Kidney (tissue), 14 donors: ENCODE data around the gene JOSD1. TPM values are rescaled to one million over a fixed set of nuclear protein-coding genes. Genes with fewer than 3 reads are reported as not detected.
A peak's percentile ranks its signal among the peaks of the same experiment; 100 is the strongest.

Experiments used
- DNase-seq, 5 donors: peaks; one replicate each; pipeline ENCODE4 v3.0.0-alpha.2; 2013 to 2020
- FAIRE-seq: peaks from 2 replicates; lab custom pipeline; 2012; peaks lifted over from hg19 to GRCh38; lab: Jason Lieb, UNC
- H3K27ac ChIP-seq, 2 donors: one replicate each; pipeline ENCODE4 v1.7.0; 2013; ENCODE audit warnings: low read depth in 2 of 2, low read length in 2 of 2, inconsistent platforms in 1 of 2
- H3K27me3 ChIP-seq: one replicate; pipeline ENCODE4 v1.7.1; 2013; ENCODE audit warnings: low read length, inconsistent platforms; ENCODE audit not compliant: control insufficient read depth, insufficient read depth
- H3K36me3 ChIP-seq, 3 donors: one replicate each; pipeline versions ENCODE4 v1.7.0 to v1.7.1; 2013; ENCODE audit warnings: low read length in 3 of 3, control low read depth in 1 of 3, inconsistent platforms in 1 of 3; ENCODE audit not compliant: insufficient read depth in 3 of 3, control insufficient read depth in 2 of 3
- H3K4me1 ChIP-seq, 3 donors: one replicate each; pipeline versions ENCODE4 v1.7.0 to v1.7.1; 2013; ENCODE audit warnings: low read length in 3 of 3, inconsistent platforms in 1 of 3, low read depth in 1 of 3; ENCODE audit not compliant: control insufficient read depth in 2 of 3, insufficient read depth in 2 of 3
- H3K4me3 ChIP-seq, 3 donors: one replicate each; pipeline versions ENCODE4 v1.7.0 to v1.8.1; 2013; ENCODE audit warnings: low read length in 3 of 3, control low read depth in 1 of 3, inconsistent platforms in 1 of 3
- H3K9ac ChIP-seq, 3 donors: one replicate each; pipeline versions ENCODE4 v1.7.0 to v1.7.1; 2013; ENCODE audit warnings: low read length in 3 of 3, control low read depth in 1 of 3, inconsistent platforms in 1 of 3
- H3K9me3 ChIP-seq, 3 donors: one replicate each; pipeline versions ENCODE4 v1.7.0 to v1.7.1; 2013; ENCODE audit warnings: low read length in 3 of 3, control low read depth in 1 of 3, inconsistent platforms in 1 of 3; ENCODE audit not compliant: control insufficient read depth in 2 of 3, insufficient read depth in 1 of 3
- intact Hi-C: fragments of 100-400 bp; cut with DNase I; formaldehyde crosslinking; loops from one replicate; pipeline ENCODE4 v1.11.1; 2022
- polyA plus RNA-seq: library from polyadenylated mRNA; stranded (reverse); fragments of 350-450 nt; fragmentation: Illumina TruSeq; extraction: RNeasy Lipid Tissue Mini Kit (QIAGEN cat#74804); gene quantifications from one replicate; pipeline ENCODE4 v1.2.3, GENCODE V29; 2014; ENCODE audit warnings: low read depth, low replicate concordance; ENCODE audit not compliant: insufficient read depth
- total RNA-seq: library from RNA; stranded (reverse); fragmentation: NEBNext Ultra II Directional; extraction: Animal tissue kit (Norgen Biotek cat#: 25700); gene quantifications from one replicate; pipeline ENCODE4 v1.2.1, GENCODE V29; 2021
- TF ChIP-seq, protein P1 (sequence below): IDR thresholded peaks from 3 replicates; pipeline ENCODE4 v1.5.1; 2012; ENCODE audit warnings: mild to moderate bottlenecking, moderate library complexity, borderline replicate concordance; ENCODE audit not compliant: insufficient read depth; ENCODE audit errors: extremely low read depth
- donor health status: control.
- donor health status: control.
- donor health status: control.
- donor health status: control.
- donor health status: control.
- donor health status: DM: yes; HTN: yes; CAD: no.
- donor health status: Normal renal cell carcinoma (clear cell type).

The JOSD1 gene
- total and polyA plus RNA-seq, 2 donors from 2014 or later, result 12.8 to 42.8 TPM

DNA sequence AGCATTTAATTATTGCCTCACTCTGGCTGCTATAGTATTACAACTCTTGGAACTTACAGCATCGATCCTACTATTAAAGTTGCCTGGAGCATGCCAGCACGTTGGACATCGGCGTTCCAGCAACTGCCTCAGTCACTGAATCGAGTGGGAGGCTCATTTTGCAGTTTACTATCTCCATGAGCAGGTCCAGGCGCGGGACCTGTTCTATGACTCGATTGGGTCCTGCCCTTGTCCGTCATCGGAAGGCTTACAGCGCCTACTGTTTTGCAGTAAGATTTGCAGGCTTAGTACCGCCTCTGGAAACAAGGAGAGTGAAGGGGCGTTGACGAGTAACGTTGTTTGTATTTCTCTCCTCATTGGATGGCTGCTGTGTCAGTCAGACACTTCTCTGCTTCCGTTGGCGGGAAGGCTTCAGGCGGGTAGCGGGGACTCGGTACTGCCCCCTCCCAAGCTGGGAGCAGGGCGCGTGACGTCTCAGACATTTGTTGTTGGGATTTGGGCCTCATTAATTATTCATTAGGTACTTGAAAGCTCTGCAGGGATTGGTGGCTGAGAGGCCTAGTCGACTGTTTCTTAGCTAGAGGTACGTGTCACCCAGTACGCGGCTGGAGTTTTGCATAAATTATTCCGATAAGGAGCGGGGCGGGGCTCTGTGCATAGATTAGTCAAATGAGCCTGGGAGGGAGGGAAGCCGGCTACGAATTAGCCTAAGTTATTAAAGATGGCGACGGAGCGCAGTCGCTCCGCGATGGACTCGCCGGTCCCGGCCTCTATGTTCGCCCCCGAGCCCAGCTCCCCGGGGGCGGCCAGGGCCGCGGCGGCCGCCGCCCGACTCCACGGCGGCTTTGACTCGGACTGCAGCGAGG lies 4.7 kb upstream of the JOSD1 start, which contains the start of gene GTPBP1:
TSS of gene GTPBP1 (plus strand) at position 710 of the 866 bp plus-strand sequence. CDS start at position 722, 12 bp downstream.
- TF ChIP-seq, protein P1, sequence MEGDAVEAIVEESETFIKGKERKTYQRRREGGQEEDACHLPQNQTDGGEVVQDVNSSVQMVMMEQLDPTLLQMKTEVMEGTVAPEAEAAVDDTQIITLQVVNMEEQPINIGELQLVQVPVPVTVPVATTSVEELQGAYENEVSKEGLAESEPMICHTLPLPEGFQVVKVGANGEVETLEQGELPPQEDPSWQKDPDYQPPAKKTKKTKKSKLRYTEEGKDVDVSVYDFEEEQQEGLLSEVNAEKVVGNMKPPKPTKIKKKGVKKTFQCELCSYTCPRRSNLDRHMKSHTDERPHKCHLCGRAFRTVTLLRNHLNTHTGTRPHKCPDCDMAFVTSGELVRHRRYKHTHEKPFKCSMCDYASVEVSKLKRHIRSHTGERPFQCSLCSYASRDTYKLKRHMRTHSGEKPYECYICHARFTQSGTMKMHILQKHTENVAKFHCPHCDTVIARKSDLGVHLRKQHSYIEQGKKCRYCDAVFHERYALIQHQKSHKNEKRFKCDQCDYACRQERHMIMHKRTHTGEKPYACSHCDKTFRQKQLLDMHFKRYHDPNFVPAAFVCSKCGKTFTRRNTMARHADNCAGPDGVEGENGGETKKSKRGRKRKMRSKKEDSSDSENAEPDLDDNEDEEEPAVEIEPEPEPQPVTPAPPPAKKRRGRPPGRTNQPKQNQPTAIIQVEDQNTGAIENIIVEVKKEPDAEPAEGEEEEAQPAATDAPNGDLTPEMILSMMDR, result no peak
- FAIRE-seq (peak; percentile 99), DNase-seq (peak; percentile 99 to 100 (median 100))
- Histone ChIP-seq H3K27me3 (no peaks in the 10 kb centered on the region), H3K9me3 (no peaks in the 10 kb centered on the region), H3K27ac (peak within 1 kb of the TSS; percentile 83 to 89), H3K4me1 (peaks cover 9 to 23% (median 15%) of the 10 kb centered on the region in 3 donors), H3K36me3 (peaks cover 0 to 2% (median 0%) of the 10 kb centered on the region in 3 donors), H3K4me3 (peak within 1 kb of the TSS; percentile 67 to 91 (median 78)), H3K9ac (peak within 1 kb of the TSS; percentile 60 to 85 (median 70))
- intact Hi-C loops, result no loop called here

DNA sequence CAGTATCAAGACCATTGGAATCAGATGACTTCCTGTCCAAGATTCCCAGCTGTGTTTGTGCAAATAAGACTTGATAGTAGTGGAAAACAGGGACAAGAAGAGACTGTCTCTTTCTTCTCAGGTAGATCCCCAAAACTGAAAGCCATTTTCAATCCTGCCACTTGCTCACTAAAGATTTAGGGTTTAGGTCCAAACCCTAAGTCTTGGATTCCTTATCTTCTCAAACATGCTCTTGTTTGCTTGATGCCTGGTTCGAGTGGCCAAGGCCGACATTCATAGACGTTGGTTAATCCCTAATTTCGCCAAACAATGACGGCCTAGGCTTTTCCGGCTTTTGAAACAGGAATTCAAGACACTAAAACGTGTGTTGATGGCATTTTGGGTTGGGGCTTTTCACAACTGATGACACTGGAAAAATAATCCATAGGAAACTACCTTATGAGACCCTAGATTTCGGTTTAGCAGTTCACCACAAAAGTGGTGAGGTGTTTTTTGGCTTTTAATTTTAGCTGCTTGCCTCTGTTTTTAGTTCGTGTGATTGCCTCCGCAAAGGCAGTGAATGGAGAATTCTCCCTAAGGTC lies 4.0 kb upstream of the JOSD1 start:
- TF ChIP-seq, protein P1, result no peak
- no peak for FAIRE-seq
- peak overlapping the region; percentile 12 to 60 (median 23) for H3K9ac ChIP-seq
- no peaks in the 10 kb centered on the region for H3K9me3 ChIP-seq
- peaks cover 9 to 25% (median 17%) of the 10 kb centered on the region in 3 donors for H3K4me1 ChIP-seq
- peak overlapping the region; percentile 31 to 67 (median 48) for H3K4me3 ChIP-seq
- H3K36me3 ChIP-seq, result no peaks in the 10 kb centered on the region
- no peaks in the 10 kb centered on the region for H3K27me3 ChIP-seq
- intact Hi-C loops, result no loop called here
- peak overlapping the region; percentile 75 to 79 for H3K27ac ChIP-seq
- DNase-seq, result peak in 1 of 5 donors; percentile 33

DNA sequence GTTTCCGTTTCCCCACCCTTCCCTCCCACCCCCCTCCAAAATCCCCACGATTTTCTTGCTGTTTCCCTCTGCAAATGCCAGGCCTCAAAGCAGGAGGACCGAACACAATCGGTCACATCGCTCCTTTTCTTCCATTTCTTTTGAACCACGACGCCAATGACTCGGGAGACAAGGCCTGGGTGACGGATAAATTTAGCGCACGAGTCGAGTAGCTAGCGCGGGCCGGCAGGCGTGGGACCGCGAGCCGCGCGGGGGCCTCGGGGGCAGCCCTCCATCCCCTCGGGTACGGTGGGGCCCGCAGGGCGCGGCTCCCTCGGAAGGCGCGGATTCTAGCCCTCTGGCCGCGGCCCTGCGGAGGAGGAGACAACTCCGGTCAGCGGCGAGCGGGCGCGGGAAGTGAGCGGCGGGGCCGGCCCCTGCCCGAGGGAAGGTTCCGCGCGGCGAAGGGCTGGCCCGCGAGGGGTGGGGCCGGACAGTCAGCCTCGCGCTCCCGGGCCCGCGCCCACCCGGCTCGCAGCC lies 414 bp downstream of the JOSD1 start:
- no peaks in the 10 kb centered on the region for H3K27me3 ChIP-seq
- peak overlapping the region; percentile 80 to 85 (median 84) for H3K4me3 ChIP-seq
- FAIRE-seq (no peak), DNase-seq (peak in 1 of 5 donors; percentile 93)
- H3K9ac ChIP-seq, result peak overlapping the region; percentile 13 to 95 (median 94)
- intact Hi-C loops, result no loop called here
- peaks cover 8 to 36% (median 25%) of the 10 kb centered on the region in 3 donors for H3K4me1 ChIP-seq
- H3K9me3 ChIP-seq, result no peaks in the 10 kb centered on the region
- peak overlapping the region; percentile 92 to 97 for H3K27ac ChIP-seq
- H3K36me3 ChIP-seq, result no peaks in the 10 kb centered on the region
- TF ChIP-seq, protein P1, result no peak
